Measurements from ENCODE around the gene RSU1.

RSU1 gene

DNA sequence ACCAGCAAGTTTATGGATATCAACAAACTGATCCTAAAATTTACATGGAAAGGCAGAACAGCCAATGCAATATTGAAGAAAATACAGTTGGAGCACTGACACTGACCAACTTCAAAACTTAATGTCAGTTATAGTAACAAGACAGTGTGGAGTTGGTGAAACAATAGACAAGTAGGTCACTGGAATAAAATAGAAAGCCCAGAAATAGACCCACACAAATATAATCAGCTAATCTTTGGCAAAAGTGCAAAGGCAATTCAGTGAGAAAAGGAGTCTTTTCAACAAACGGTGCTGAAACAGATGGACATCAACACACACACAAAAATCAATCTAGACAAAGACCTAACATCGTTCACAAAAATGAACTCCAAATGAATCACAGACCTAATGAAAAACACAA lies 13.8 kb downstream of the RSU1 start:
- Histone ChIP-seq H3K9ac (ENCODE audit: low read depth, low read length) (no peak overlapping the region), H3K9me3 (ENCODE audit: control insufficient read depth, insufficient read depth, low read length) (no peaks in the 10 kb centered on the region), H3K36me3 (ENCODE audit: control insufficient read depth, insufficient read depth, low read length) (no peaks in the 10 kb centered on the region), H3K4me1 (ENCODE audit: control insufficient read depth, insufficient read depth, low read length) (peaks cover 3% of the 10 kb centered on the region), H3K4me3 (ENCODE audit: low read depth, low read length) (no peak overlapping the region), H3K27me3 (ENCODE audit: control insufficient read depth, insufficient read depth, low read length) (no peaks in the 10 kb centered on the region)

DNA sequence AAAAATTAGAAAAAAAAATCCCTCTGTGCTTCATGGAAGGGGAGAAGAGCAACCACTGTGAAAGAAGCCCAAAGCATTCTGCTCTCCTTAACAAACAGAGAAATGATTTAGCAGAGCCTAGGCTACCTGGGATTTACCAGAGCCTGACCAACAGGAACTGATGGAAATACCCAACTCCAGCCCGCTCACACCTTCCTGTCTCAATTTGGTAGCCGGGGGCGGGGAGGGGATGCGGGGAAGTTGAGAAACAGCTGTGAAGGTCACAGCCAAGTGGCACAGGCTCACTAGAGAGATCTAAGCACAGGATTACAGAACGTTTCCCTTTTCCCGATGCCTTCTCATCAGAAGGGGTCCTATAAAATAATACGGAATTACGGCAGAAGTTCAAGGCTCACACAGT lies 17.6 kb downstream of the RSU1 start:
- Histone ChIP-seq H3K4me3 (ENCODE audit: low read depth, low read length) (no peak overlapping the region), H3K36me3 (ENCODE audit: control insufficient read depth, insufficient read depth, low read length) (no peaks in the 10 kb centered on the region), H3K27me3 (ENCODE audit: control insufficient read depth, insufficient read depth, low read length) (no peaks in the 10 kb centered on the region), H3K4me1 (ENCODE audit: control insufficient read depth, insufficient read depth, low read length) (peaks cover 3% of the 10 kb centered on the region), H3K9me3 (ENCODE audit: control insufficient read depth, insufficient read depth, low read length) (no peaks in the 10 kb centered on the region), H3K9ac (ENCODE audit: low read depth, low read length) (no peak overlapping the region)

DNA sequence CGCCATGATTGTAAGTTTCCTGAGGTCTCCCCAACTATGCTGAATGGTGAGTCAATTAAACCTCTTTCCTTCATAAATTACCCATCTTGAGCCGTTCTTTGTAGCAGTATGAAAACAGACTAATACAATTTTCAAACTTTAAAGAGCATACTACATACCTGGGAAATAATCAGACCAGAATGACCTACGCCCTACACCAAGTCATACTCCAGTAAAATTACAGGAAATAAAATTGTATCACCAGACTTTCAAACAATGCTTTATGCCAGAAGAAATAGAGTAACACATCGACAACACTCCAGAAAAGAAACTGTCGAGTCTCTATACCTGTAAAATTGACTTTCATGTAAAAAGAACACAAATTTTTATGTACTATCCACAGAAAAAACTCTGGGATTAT lies 18.7 kb downstream of the RSU1 start:
- Histone ChIP-seq H3K9me3 (ENCODE audit: control insufficient read depth, insufficient read depth, low read length) (no peaks in the 10 kb centered on the region), H3K4me1 (ENCODE audit: control insufficient read depth, insufficient read depth, low read length) (peaks cover 3% of the 10 kb centered on the region), H3K9ac (ENCODE audit: low read depth, low read length) (no peak overlapping the region), H3K4me3 (ENCODE audit: low read depth, low read length) (no peak overlapping the region), H3K36me3 (ENCODE audit: control insufficient read depth, insufficient read depth, low read length) (no peaks in the 10 kb centered on the region), H3K27me3 (ENCODE audit: control insufficient read depth, insufficient read depth, low read length) (no peaks in the 10 kb centered on the region)

DNA sequence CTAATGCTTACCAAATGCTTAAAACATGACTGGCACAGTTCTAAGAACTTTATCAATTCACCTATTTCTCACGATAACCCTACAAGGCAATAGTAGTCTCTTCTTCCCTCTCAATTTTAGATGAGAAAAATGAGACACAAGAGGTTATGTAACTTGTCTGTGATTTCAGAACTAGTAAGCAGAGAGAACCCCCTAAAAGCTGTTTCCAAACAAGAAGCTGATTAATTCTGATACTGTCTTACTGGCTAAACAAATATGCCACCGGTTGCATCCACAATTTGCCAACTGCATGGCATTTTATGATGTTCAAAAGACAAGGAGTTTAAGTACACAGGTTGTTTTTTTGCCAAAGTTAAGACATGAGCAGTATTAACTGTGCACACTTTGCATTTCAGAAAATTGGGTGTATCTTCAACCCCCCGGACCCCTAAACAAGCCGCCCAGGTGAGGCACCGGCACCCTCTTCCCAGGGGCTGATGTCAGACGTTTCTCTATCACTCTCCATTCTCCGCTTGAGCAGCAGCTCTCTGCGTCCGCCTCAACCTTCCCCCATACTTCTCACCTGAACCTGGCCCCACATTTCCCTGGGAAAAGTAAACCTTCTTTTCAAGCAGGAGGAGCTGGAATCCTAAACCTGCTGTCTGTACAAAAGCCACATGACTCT lies 21.7 kb downstream of the RSU1 start:
- no peak overlapping the region for H3K9ac ChIP-seq (ENCODE audit: low read depth, low read length)
- H3K9me3 ChIP-seq (ENCODE audit: control insufficient read depth, insufficient read depth, low read length) = no peaks in the 10 kb centered on the region
- peaks cover 3% of the 10 kb centered on the region for H3K4me1 ChIP-seq (ENCODE audit: control insufficient read depth, insufficient read depth, low read length)
- H3K36me3 ChIP-seq (ENCODE audit: control insufficient read depth, insufficient read depth, low read length) = no peaks in the 10 kb centered on the region
- H3K4me3 ChIP-seq (ENCODE audit: low read depth, low read length) = no peak overlapping the region
- no peaks in the 10 kb centered on the region for H3K27me3 ChIP-seq (ENCODE audit: control insufficient read depth, insufficient read depth, low read length)

DNA sequence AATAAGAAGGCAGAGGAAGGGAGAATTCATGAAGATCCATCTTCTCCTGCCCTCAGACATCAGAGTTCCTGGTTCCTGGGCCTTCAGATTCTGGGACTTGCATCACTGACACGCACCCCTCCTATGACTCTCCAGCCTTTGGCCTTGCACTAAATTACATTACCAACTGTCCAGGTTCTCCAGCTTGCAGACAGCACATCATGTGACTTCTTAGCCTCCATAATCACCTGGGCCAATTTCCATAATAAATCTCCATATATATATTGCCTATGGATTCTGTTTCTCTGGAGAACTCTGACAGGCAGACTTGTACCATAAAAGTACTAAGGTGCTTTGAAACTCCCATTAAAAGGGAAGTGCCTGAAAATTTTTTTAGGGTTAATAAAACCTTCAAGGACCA lies 23.2 kb downstream of the RSU1 start:
- H3K9ac ChIP-seq (ENCODE audit: low read depth, low read length) = no peak overlapping the region
- no peak overlapping the region for H3K4me3 ChIP-seq (ENCODE audit: low read depth, low read length)
- no peaks in the 10 kb centered on the region for H3K9me3 ChIP-seq (ENCODE audit: control insufficient read depth, insufficient read depth, low read length)
- H3K27me3 ChIP-seq (ENCODE audit: control insufficient read depth, insufficient read depth, low read length) = no peaks in the 10 kb centered on the region
- no peaks in the 10 kb centered on the region for H3K36me3 ChIP-seq (ENCODE audit: control insufficient read depth, insufficient read depth, low read length)
- no peaks in the 10 kb centered on the region for H3K4me1 ChIP-seq (ENCODE audit: control insufficient read depth, insufficient read depth, low read length)

DNA sequence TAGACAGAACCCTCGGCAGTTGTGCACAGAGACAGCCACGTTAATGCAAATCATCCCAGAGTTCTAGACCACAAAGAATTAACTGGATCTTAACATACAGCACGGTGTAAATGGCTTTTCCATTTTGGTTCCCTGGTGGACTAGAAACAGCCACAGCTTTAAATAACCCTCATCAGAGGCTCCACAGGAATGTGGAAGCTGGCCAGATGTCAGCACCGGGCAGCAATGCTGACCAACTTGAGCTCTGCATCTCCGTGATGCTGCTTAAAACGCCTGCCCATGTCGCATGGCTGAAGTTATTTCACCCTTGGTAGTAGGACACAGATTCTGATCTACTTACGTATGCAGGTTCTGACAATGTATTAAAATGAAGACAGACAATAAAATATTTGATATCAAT lies 24.5 kb downstream of the RSU1 start:
- Histone ChIP-seq H3K4me1 (ENCODE audit: control insufficient read depth, insufficient read depth, low read length) (no peaks in the 10 kb centered on the region), H3K36me3 (ENCODE audit: control insufficient read depth, insufficient read depth, low read length) (no peaks in the 10 kb centered on the region), H3K4me3 (ENCODE audit: low read depth, low read length) (no peak overlapping the region), H3K9me3 (ENCODE audit: control insufficient read depth, insufficient read depth, low read length) (no peaks in the 10 kb centered on the region), H3K27me3 (ENCODE audit: control insufficient read depth, insufficient read depth, low read length) (no peaks in the 10 kb centered on the region), H3K9ac (ENCODE audit: low read depth, low read length) (no peak overlapping the region)

DNA sequence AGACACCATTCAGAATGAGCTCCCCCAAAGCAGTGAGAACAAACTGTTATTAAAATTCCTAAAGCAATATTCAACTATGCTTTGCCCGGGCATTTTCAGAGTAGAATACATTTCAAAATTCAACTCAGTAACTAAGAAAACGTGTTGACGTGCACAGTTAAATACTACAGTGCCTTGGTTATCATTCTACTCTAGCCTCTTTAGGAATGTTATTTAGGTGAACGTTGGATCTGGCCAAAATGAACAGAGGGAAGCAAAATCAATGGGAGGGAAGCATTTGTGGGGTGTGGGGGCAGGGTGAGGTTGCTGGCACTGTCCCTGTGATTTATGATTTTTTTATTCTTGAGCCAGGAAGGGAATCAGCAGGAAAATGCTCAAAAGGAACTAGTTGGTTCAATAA lies 27.5 kb downstream of the RSU1 start:
- Histone ChIP-seq H3K4me3 (ENCODE audit: low read depth, low read length) (no peak overlapping the region), H3K9me3 (ENCODE audit: control insufficient read depth, insufficient read depth, low read length) (no peaks in the 10 kb centered on the region), H3K36me3 (ENCODE audit: control insufficient read depth, insufficient read depth, low read length) (no peaks in the 10 kb centered on the region), H3K4me1 (ENCODE audit: control insufficient read depth, insufficient read depth, low read length) (no peaks in the 10 kb centered on the region), H3K27me3 (ENCODE audit: control insufficient read depth, insufficient read depth, low read length) (no peaks in the 10 kb centered on the region), H3K9ac (ENCODE audit: low read depth, low read length) (no peak overlapping the region)

DNA sequence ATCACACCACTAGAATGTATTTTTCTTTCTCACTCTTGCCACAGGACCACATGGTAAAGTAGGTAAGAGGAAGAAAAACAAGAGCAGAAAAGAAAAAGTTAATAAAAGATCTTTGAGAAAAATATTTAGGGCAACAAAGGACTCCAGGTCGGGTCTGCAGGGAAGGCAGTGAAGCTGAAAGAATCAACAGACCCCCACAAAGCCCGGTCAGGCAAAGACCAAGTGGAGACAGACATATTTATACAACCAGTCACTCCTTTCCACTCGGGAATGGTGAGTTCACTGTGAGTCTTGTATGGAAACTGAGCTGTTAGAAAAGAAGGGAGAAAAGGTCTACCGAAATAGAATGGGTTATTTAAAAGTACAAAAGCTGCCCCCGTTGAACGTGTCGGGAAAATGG lies 28.0 kb downstream of the RSU1 start:
- Histone ChIP-seq H3K27me3 (ENCODE audit: control insufficient read depth, insufficient read depth, low read length) (no peaks in the 10 kb centered on the region), H3K9me3 (ENCODE audit: control insufficient read depth, insufficient read depth, low read length) (no peaks in the 10 kb centered on the region), H3K36me3 (ENCODE audit: control insufficient read depth, insufficient read depth, low read length) (no peaks in the 10 kb centered on the region), H3K9ac (ENCODE audit: low read depth, low read length) (no peak overlapping the region), H3K4me3 (ENCODE audit: low read depth, low read length) (no peak overlapping the region), H3K4me1 (ENCODE audit: control insufficient read depth, insufficient read depth, low read length) (no peaks in the 10 kb centered on the region)

DNA sequence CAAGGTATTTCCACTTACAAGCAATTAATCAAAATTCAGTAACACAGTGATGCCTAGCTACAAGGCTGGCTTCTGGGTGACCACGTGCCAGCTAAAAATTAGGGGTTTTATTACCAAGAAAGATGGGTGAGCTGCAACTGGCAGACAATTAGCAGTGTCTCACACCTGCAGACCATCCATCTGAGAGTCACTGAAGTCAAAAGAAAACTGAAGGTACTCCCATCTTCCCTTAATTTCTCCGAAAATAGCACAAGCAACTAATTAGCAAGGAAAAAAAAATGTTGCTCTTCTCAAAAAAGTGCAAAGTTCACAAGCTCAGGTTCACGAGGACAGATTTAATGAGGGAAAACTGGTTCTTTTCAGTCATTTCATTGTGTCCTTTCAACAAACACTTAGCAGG lies 28.4 kb downstream of the RSU1 start:
- H3K9ac ChIP-seq (ENCODE audit: low read depth, low read length) = no peak overlapping the region
- H3K9me3 ChIP-seq (ENCODE audit: control insufficient read depth, insufficient read depth, low read length) = no peaks in the 10 kb centered on the region
- no peaks in the 10 kb centered on the region for H3K27me3 ChIP-seq (ENCODE audit: control insufficient read depth, insufficient read depth, low read length)
- no peaks in the 10 kb centered on the region for H3K4me1 ChIP-seq (ENCODE audit: control insufficient read depth, insufficient read depth, low read length)
- no peak overlapping the region for H3K4me3 ChIP-seq (ENCODE audit: low read depth, low read length)
- H3K36me3 ChIP-seq (ENCODE audit: control insufficient read depth, insufficient read depth, low read length) = no peaks in the 10 kb centered on the region

DNA sequence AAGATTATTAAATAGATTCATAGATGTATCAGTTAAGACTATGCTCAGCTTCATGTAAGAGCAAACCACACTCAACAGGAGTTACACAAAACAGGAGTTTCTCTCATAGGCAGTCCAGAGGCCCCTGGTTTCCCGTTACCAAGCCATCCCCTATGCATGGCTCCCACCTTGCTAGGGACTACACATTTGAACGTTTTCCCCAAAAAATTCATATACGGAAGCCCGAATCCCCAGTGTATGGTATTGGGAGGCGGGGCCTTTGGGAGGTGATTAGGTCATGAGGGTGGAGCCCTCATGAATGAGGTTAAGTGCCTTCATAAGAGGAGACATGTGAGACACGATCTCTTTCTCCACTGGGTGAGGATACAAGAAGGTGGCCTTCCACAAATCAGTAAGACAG lies 29.1 kb downstream of the RSU1 start:
- H3K4me1 ChIP-seq (ENCODE audit: control insufficient read depth, insufficient read depth, low read length) = no peaks in the 10 kb centered on the region
- no peak overlapping the region for H3K9ac ChIP-seq (ENCODE audit: low read depth, low read length)
- no peak overlapping the region for H3K4me3 ChIP-seq (ENCODE audit: low read depth, low read length)

DNA sequence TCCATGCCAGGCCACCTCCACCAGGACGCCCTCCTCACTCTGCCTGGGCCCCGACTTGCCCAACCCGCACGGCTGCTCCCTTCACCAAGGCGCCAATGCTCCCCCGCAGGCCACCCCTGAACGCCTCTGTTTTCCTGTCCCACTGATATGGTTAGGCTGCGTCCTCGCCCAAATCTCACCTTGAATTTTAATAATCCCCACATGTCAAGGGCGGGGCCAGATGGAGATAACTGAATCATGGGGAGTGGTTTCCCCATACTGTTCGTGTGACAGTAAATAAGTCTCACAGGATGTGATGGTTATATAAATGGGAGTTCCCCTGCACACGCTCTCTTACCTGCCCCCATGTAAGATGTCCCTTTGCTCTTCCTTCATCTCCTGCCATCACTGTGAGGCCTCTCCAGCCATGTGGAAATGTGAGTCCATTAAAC lies 29.8 kb downstream of the RSU1 start:
- Histone ChIP-seq H3K9me3 (ENCODE audit: control insufficient read depth, insufficient read depth, low read length) (no peaks in the 10 kb centered on the region), H3K9ac (ENCODE audit: low read depth, low read length) (no peak overlapping the region), H3K4me3 (ENCODE audit: low read depth, low read length) (no peak overlapping the region), H3K27me3 (ENCODE audit: control insufficient read depth, insufficient read depth, low read length) (no peaks in the 10 kb centered on the region), H3K36me3 (ENCODE audit: control insufficient read depth, insufficient read depth, low read length) (no peaks in the 10 kb centered on the region), H3K4me1 (ENCODE audit: control insufficient read depth, insufficient read depth, low read length) (no peaks in the 10 kb centered on the region)

More for the DNA sequence above, 29.1 kb downstream of the RSU1 start:
- Histone ChIP-seq H3K9me3 (ENCODE audit: control insufficient read depth, insufficient read depth, low read length) (no peaks in the 10 kb centered on the region), H3K36me3 (ENCODE audit: control insufficient read depth, insufficient read depth, low read length) (no peaks in the 10 kb centered on the region), H3K27me3 (ENCODE audit: control insufficient read depth, insufficient read depth, low read length) (no peaks in the 10 kb centered on the region)

DNA sequence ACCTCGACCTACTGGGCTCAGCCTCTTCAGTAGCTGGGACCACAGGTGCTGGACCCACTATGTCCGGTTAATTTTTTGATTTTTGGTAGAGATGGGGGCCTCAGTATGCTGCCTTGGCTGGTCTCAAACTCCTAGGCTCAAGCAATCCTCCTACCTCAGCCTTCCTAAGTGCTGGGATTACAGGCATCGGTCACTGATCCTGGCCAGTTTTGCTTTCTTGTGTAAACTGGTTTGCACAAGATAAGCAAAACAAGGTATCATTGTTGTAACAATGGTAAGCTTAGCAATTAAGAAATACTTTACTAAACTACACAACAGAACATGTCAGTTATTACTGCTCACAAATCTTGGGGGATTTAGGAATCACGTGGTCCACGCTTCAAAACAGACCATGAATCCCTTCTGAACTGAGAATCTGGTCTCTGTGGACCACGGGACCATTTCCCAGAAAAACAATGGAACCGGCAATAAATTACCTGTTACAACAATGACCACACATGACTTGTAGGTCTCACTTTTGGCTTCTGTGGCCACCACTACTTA lies 36.8 kb downstream of the RSU1 start:
- H3K4me1 ChIP-seq (ENCODE audit: control insufficient read depth, insufficient read depth, low read length) = peaks cover 15% of the 10 kb centered on the region
- H3K27me3 ChIP-seq (ENCODE audit: control insufficient read depth, insufficient read depth, low read length) = no peaks in the 10 kb centered on the region
- no peak overlapping the region for H3K4me3 ChIP-seq (ENCODE audit: low read depth, low read length)
- H3K9ac ChIP-seq (ENCODE audit: low read depth, low read length) = no peak overlapping the region
- H3K36me3 ChIP-seq (ENCODE audit: control insufficient read depth, insufficient read depth, low read length) = no peaks in the 10 kb centered on the region
- H3K9me3 ChIP-seq (ENCODE audit: control insufficient read depth, insufficient read depth, low read length) = no peaks in the 10 kb centered on the region

Measured in iPS-15b (cell line).